Ecto neural progenitor cell (in vitro differentiated cells): ENCODE measurements around the gene TULP1.

Source experiments
- DNase-seq: peaks from one replicate; pipeline ENCODE4 v3.0.0-alpha.2; 2018; ENCODE audit warnings: low spot score

TULP1 gene

GRCh38 chr6:35465646-35466045, 47.0 kb downstream of the TULP1 start:
- no peak for DNase-seq

DNA sequence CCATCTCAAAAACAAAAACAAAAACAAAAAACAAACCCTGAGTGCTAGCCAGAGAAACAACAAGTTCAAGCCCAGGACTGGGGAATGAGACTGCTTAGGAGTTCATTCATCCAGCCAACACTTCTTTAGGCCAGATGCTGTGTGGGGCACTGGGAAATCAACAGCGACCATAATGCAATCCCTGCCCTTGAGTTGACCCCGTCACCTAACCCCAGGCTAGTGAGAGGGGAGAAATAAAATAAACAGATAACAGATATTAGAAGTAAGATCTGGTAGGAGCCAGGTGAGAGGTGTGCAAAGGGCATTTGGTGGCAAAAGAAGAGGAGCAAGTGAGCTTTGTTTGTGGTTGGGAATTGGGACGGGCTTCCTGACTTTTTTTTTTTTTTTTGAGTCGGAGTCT, 49.4 kb downstream of the TULP1 start:
- no peak for DNase-seq

- no peak for DNase-seq
These were observed 51.4 kb downstream of the TULP1 start for GRCh38 chr6:35461270-35461669.

- no peak for DNase-seq
These were observed 54.8 kb downstream of the TULP1 start for GRCh38 chr6:35457907-35458306.

GRCh38 chr6:35454391-35455110, 58.1 kb downstream of the TULP1 start:
- DNase-seq: no peak

DNA sequence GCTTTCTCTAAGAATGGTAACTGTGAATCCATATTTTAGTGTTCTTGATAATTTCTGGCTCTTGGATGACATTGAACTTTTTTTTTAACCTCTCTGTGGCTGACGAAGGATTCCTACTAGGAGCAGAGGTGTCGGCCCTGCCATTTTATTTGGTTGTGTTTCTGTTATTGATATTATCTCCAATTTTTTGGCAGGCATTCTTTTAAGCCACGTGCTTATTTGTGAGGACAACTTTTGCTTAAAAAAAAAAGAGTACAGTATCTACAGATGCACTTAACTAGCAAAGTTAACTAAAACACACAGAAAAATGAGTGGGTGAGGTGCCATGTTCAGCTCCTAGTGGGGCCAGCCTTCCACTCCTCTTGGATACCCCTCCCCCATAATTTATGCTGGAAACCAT, 59.5 kb downstream of the TULP1 start:
- no peak for DNase-seq

- peak; percentile 99 for DNase-seq
These were observed 60.3 kb downstream of the TULP1 start, which contains the start of gene FANCE for GRCh38 chr6:35452183-35453090. Gene FANCE (plus strand): TSS chr6:35452338. CDS start chr6:35452546, 208 bp downstream.

- no peak for DNase-seq
These were observed 61.1 kb downstream of the TULP1 start for GRCh38 chr6:35451354-35452182.

DNA sequence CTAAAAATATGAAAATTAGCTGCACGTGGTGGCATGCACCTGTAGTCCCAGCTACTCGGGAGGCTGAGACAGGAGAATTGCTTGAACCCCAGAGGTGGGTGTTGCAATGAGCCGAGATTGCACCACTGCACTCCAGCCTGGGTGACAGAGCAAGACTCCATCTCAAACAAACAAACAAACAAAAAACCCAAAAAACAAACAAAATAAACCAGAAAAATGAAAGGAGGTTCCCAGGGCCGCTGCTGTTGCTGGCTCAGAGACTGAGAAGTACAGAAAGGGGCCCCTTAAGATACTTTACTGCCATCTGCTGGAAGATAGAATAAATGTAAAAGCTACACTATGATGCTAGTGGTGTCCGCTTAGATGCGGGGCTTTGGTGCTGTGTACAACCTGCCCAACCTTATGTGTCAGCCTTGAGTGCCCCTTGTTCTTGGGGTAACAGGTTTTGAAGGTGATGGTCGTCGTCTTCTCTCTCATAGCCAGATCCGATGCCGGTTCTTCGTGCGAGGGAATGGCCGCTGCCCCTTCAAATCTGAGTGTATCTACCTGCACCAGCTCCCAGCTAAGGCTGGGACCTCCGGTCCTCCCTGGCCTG, 63.3 kb downstream of the TULP1 start:
- no peak for DNase-seq

DNA sequence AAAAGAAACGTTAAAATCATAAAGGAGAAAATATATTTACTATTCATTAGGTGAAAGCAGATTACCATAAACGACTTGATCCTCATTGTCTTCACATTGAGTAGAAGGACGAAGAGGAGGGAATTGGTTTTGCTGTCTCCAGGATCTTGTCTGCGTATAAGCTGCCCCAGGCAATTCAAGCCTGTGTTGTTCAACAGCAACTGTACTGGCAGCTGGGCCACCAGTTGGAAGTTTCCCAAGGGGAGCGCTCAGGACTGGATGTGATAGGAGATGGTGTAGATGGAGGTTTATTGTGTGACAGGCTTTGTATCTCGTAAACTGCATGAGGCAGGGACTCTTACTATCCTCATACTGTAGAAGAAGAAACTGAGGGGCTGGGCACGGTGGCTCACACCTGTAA, 64.5 kb downstream of the TULP1 start:
- DNase-seq: no peak
